H9 (cell line): Measurements from ENCODE around the gene PEX5L. TPM values are rescaled to one million over a fixed set of nuclear protein-coding genes. Genes with fewer than 3 reads are reported as not detected.

Experiments
- DNase-seq: peaks from one replicate; pipeline ENCODE4 v3.0.0-alpha.2; 2017
- H2AFZ ChIP-seq: one replicate; pipeline ENCODE4 v1.6.1; 2013; ENCODE audit warnings: mild to moderate bottlenecking, low read length, control low read depth, moderate library complexity
- H2AK5ac ChIP-seq: 2 replicates; pipeline ENCODE4 v1.6.1; 2013; ENCODE audit warnings: low read length, control low read depth, mixed read lengths; ENCODE audit not compliant: insufficient read length
- H2BK120ac ChIP-seq: one replicate; pipeline ENCODE4 v1.6.1; 2013; ENCODE audit warnings: low read depth, mild to moderate bottlenecking, low read length, control low read depth, inconsistent platforms; ENCODE audit not compliant: poor library complexity, severe bottlenecking
- H2BK12ac ChIP-seq: 2 replicates; pipeline ENCODE4 v1.6.1; 2013; ENCODE audit warnings: low read length, control low read depth, mixed read lengths, low read depth; ENCODE audit not compliant: insufficient read length
- H2BK15ac ChIP-seq: 2 replicates; pipeline ENCODE4 v1.6.1; 2013; ENCODE audit warnings: low read depth, low read length, control low read depth
- H2BK20ac ChIP-seq: one replicate; pipeline ENCODE4 v1.6.1; 2013; ENCODE audit warnings: low read depth, mild to moderate bottlenecking, low read length, control low read depth, inconsistent platforms; ENCODE audit not compliant: poor library complexity, severe bottlenecking
- H2BK5ac ChIP-seq: 2 replicates; pipeline ENCODE4 v1.6.1; 2013; ENCODE audit warnings: low read length, control low read depth, mixed read lengths; ENCODE audit not compliant: insufficient read length
- H3K14ac ChIP-seq: 2 replicates; pipeline ENCODE4 v1.6.1; 2013; ENCODE audit warnings: low read length, control low read depth; ENCODE audit not compliant: insufficient read depth
- H3K18ac ChIP-seq: 2 replicates; pipeline ENCODE4 v1.6.1; 2013; ENCODE audit warnings: low read depth, mild to moderate bottlenecking, mixed read lengths, low read length, control low read depth; ENCODE audit not compliant: insufficient read length
- H3K23ac ChIP-seq: 2 replicates; pipeline ENCODE4 v1.6.1; 2013; ENCODE audit warnings: low read length, control low read depth, mixed read lengths, low read depth; ENCODE audit not compliant: insufficient read length
- H3K23me2 ChIP-seq: 2 replicates; pipeline ENCODE4 v1.6.1; 2013; ENCODE audit warnings: low read depth, mild to moderate bottlenecking, mixed read lengths, low read length, control low read depth; ENCODE audit not compliant: insufficient read length, poor library complexity, severe bottlenecking
- H3K27ac ChIP-seq: 2 replicates; pipeline ENCODE4 v1.5.1; 2013; ENCODE audit warnings: low read length, control low read depth, mixed read lengths, low read depth; ENCODE audit not compliant: insufficient read length
- H3K27me3 ChIP-seq: 2 replicates; pipeline ENCODE4 v1.6.1; 2013; ENCODE audit warnings: low read length, control low read depth, inconsistent platforms; ENCODE audit not compliant: insufficient read depth
- H3K4ac ChIP-seq: 2 replicates; pipeline ENCODE4 v1.6.1; 2013; ENCODE audit warnings: low read depth, mild to moderate bottlenecking, control low read depth, inconsistent platforms, low read length, moderate library complexity
- H3K4me1 ChIP-seq: 2 replicates; pipeline ENCODE4 v1.6.1; 2013; ENCODE audit warnings: low read length, control low read depth, inconsistent platforms; ENCODE audit not compliant: insufficient read depth
- H3K4me2 ChIP-seq: 2 replicates; pipeline ENCODE4 v1.6.1; 2013; ENCODE audit warnings: low read length, control low read depth, mixed read lengths; ENCODE audit not compliant: insufficient read length, insufficient read depth
- H3K56ac ChIP-seq: 2 replicates; pipeline ENCODE4 v1.6.1; 2013; ENCODE audit warnings: low read depth, mild to moderate bottlenecking, mixed read lengths, low read length, control low read depth; ENCODE audit not compliant: insufficient read length
- H3K79me1 ChIP-seq: 2 replicates; pipeline ENCODE4 v1.6.1; 2013; ENCODE audit warnings: low read depth, mild to moderate bottlenecking, moderate library complexity, low read length, control low read depth, inconsistent platforms; ENCODE audit not compliant: insufficient read depth, poor library complexity, severe bottlenecking
- H3K79me2 ChIP-seq: 2 replicates; pipeline ENCODE4 v1.6.1; 2013; ENCODE audit warnings: low read length, control low read depth, inconsistent platforms; ENCODE audit not compliant: insufficient read depth
- H3K9ac ChIP-seq: 2 replicates; pipeline ENCODE4 v1.6.1; 2013; ENCODE audit warnings: low read length, control low read depth, mixed read lengths; ENCODE audit not compliant: insufficient read length; ENCODE audit errors: extremely low read depth
- H3K9me3 ChIP-seq: one replicate; pipeline ENCODE4 v1.6.1; 2013; ENCODE audit warnings: low read depth, low read length, inconsistent platforms; ENCODE audit not compliant: control insufficient read depth
- H3T11ph ChIP-seq: one replicate; pipeline ENCODE4 v1.6.1; 2013; ENCODE audit warnings: mild to moderate bottlenecking, low read length, control low read depth, inconsistent platforms
- H4K20me1 ChIP-seq: one replicate; pipeline ENCODE4 v1.6.1; 2013; ENCODE audit not compliant: control insufficient read depth, insufficient read length, insufficient read depth
- H4K5ac ChIP-seq: 2 replicates; pipeline ENCODE4 v1.6.1; 2013; ENCODE audit warnings: low read depth, mild to moderate bottlenecking, mixed read lengths, low read length, control low read depth; ENCODE audit not compliant: insufficient read length
- H4K8ac ChIP-seq: replicated peaks from 2 replicates; pipeline ENCODE4 v1.6.1; 2013; ENCODE audit warnings: low read length, control low read depth, mixed read lengths, low read depth; ENCODE audit not compliant: insufficient read length
- H4K91ac ChIP-seq: 2 replicates; pipeline ENCODE4 v1.6.1; 2013; ENCODE audit warnings: low read depth, mild to moderate bottlenecking, moderate library complexity, mixed read lengths, low read length, control low read depth; ENCODE audit not compliant: insufficient read length
- H3K27ac Mint-ChIP-seq, 3 experiments: 2 replicates in 2 of 3; 3 replicates in 1 of 3; pipeline ENCODE4 v1.8.0; 2020 to 2021; ENCODE audit warnings: mixed read lengths in 3 of 3, mild to moderate bottlenecking in 1 of 3, moderate library complexity in 1 of 3
- H3K27me3 Mint-ChIP-seq: 2 replicates; pipeline ENCODE4 v1.8.0; 2021; ENCODE audit warnings: low read depth, mild to moderate bottlenecking, moderate library complexity, mixed read lengths
- H3K36me3 Mint-ChIP-seq, 3 experiments: 2 replicates in 2 of 3; 3 replicates in 1 of 3; pipeline ENCODE4 v1.8.0; 2020 to 2021; ENCODE audit warnings: low read depth in 3 of 3, mixed read lengths in 3 of 3; ENCODE audit not compliant: insufficient read depth in 1 of 3
- H3K4me1 Mint-ChIP-seq, 2 experiments: 2 replicates each; pipeline ENCODE4 v1.8.0; 2020; ENCODE audit warnings: mixed read lengths in 2 of 2
- H3K4me3 Mint-ChIP-seq, 2 experiments: 2 replicates in 1 of 2; 3 replicates in 1 of 2; pipeline ENCODE4 v1.8.0; 2020 to 2021; ENCODE audit warnings: mild to moderate bottlenecking in 2 of 2, mixed read lengths in 2 of 2, moderate library complexity in 1 of 2
- H3K9me3 Mint-ChIP-seq, 2 experiments: 2 replicates in 1 of 2; 3 replicates in 1 of 2; pipeline ENCODE4 v1.8.0; 2020; ENCODE audit warnings: mild to moderate bottlenecking in 2 of 2, mixed read lengths in 2 of 2, moderate library complexity in 1 of 2
- WGBS: extraction: QIAGEN DNeasy Blood & Tissue Kit; methylation state at CpG from one replicate; pipeline ENCODE4 v1.1.7; 2013; ENCODE audit warnings: missing lambda C conversion rate, low lambda C conversion rate, mixed read lengths; ENCODE audit not compliant: insufficient read length; ENCODE audit errors: extremely low coverage; 5-methylcytosine and 5-hydroxymethylcytosine counted together
- total RNA-seq: library from RNA; stranded (reverse); gene quantifications from 2 replicates; pipeline ENCODE4 v1.2.1, GENCODE V29; 2021
- TF ChIP-seq, protein P1 (sequence below): fragments of 200-600 bp; sonication (generic); conservative IDR thresholded peaks from 3 replicates; pipeline ENCODE4 v1.8.0; 2021; ENCODE audit warnings: antibody characterized with exemption, mild to moderate bottlenecking

The PEX5L gene
- total RNA-seq, 1 experiment from 2014 or later = 0.85 TPM

GRCh38 chr3:180000500-180000899 is 36.2 kb downstream of the PEX5L start:
- Mint-ChIP-seq H3K36me3 (no peaks in the 10 kb centered on the region; a peak in 1 of 7 replicates), H3K27ac (no peak overlapping the region), H3K4me1 (no peaks in the 10 kb centered on the region), H3K4me3 (no peak overlapping the region), H3K9me3 (peaks cover 0 to 5% of the 10 kb centered on the region in 2 experiments; a peak in 2 of 5 replicates), H3K27me3 (no peaks in the 10 kb centered on the region)
- H3T11ph ChIP-seq = no peak overlapping the region
- H3K27me3 ChIP-seq = no peaks in the 10 kb centered on the region
- no peak overlapping the region for H2AFZ ChIP-seq
- no peak overlapping the region for H2AK5ac ChIP-seq
- no peak overlapping the region for H2BK15ac ChIP-seq
- H3K4me2 ChIP-seq = no peak overlapping the region
- no peak overlapping the region for H3K23ac ChIP-seq
- no peak overlapping the region for H3K27ac ChIP-seq
- H4K8ac ChIP-seq = no peak overlapping the region
- WGBS = no CpG with 5 or more reads among the region's 4 CpGs
- no peaks in the 10 kb centered on the region for H3K9me3 ChIP-seq
- no peaks in the 10 kb centered on the region for H3K79me1 ChIP-seq
- H3K23me2 ChIP-seq = no peaks in the 10 kb centered on the region
- H3K14ac ChIP-seq = no peak overlapping the region
- H2BK5ac ChIP-seq = no peak overlapping the region
- no peak overlapping the region for H2BK12ac ChIP-seq
- H3K4me1 ChIP-seq = no peaks in the 10 kb centered on the region
- H3K18ac ChIP-seq = no peak overlapping the region
- no peak overlapping the region for H3K9ac ChIP-seq
- no peak overlapping the region for H3K56ac ChIP-seq
- no peaks in the 10 kb centered on the region for H3K79me2 ChIP-seq
- H2BK20ac ChIP-seq = no peak overlapping the region
- no peak overlapping the region for H4K5ac ChIP-seq
- TF ChIP-seq, protein P1, sequence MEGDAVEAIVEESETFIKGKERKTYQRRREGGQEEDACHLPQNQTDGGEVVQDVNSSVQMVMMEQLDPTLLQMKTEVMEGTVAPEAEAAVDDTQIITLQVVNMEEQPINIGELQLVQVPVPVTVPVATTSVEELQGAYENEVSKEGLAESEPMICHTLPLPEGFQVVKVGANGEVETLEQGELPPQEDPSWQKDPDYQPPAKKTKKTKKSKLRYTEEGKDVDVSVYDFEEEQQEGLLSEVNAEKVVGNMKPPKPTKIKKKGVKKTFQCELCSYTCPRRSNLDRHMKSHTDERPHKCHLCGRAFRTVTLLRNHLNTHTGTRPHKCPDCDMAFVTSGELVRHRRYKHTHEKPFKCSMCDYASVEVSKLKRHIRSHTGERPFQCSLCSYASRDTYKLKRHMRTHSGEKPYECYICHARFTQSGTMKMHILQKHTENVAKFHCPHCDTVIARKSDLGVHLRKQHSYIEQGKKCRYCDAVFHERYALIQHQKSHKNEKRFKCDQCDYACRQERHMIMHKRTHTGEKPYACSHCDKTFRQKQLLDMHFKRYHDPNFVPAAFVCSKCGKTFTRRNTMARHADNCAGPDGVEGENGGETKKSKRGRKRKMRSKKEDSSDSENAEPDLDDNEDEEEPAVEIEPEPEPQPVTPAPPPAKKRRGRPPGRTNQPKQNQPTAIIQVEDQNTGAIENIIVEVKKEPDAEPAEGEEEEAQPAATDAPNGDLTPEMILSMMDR = no peak
- no peaks in the 10 kb centered on the region for H4K20me1 ChIP-seq
- H2BK120ac ChIP-seq = no peak overlapping the region
- no peak for DNase-seq
- no peak overlapping the region for H3K4ac ChIP-seq
- H4K91ac ChIP-seq = no peak overlapping the region
